Measurements from ENCODE around the gene SERPINA1. TPM values are rescaled to one million over a fixed set of nuclear protein-coding genes. Genes with fewer than 3 reads are reported as not detected.
"Not testable (repeated sequence)": the region's sequence is repeated elsewhere in the genome, so short reads cannot be mapped to it uniquely, and the experiment has no call there.

The SERPINA1 gene
- total RNA-seq, 1 experiment from 2014 or later = not detected

DNA sequence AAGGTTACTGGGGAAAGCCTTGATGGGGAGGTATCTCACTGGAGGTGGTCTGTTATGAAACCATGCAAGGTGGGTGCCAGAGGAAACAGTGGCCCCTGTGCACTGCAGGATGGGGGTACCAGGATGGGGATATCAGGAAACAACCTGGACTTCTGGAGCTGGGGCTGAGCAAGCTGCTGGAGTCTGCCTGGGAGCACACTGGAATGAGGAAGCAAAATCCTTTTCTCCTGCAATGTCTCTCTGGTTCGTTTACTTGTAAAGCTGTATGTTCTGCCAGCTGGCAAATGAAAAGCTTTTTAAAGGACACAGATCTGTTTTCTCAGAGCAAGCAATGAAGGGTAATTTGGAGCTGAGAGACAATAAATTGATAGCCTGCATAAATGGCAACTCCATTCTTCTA, 23.2 kb upstream of the SERPINA1 start:
- TF ChIP-seq, protein P1, sequence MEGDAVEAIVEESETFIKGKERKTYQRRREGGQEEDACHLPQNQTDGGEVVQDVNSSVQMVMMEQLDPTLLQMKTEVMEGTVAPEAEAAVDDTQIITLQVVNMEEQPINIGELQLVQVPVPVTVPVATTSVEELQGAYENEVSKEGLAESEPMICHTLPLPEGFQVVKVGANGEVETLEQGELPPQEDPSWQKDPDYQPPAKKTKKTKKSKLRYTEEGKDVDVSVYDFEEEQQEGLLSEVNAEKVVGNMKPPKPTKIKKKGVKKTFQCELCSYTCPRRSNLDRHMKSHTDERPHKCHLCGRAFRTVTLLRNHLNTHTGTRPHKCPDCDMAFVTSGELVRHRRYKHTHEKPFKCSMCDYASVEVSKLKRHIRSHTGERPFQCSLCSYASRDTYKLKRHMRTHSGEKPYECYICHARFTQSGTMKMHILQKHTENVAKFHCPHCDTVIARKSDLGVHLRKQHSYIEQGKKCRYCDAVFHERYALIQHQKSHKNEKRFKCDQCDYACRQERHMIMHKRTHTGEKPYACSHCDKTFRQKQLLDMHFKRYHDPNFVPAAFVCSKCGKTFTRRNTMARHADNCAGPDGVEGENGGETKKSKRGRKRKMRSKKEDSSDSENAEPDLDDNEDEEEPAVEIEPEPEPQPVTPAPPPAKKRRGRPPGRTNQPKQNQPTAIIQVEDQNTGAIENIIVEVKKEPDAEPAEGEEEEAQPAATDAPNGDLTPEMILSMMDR (conservative IDR thresholded peaks at IDR 0.05) = no peak
- no peak for TF ChIP-seq EZH2 (IDR thresholded peaks at IDR 0.05; ENCODE audit: low read depth)
- Histone ChIP-seq H2AFZ (no peak overlapping the region), H4K20me1 (ENCODE audit: insufficient read depth) (no peaks in the 10 kb centered on the region), H3K4me1 (replicated peaks; ENCODE audit: insufficient read depth) (no peaks in the 10 kb centered on the region), H3K27ac (no peak overlapping the region), H3K36me3 (ENCODE audit: low read depth) (no peaks in the 10 kb centered on the region), H3K4me3 (no peak overlapping the region), H3K27me3 (ENCODE audit: insufficient read depth, low read depth) (no peaks in the 10 kb centered on the region), H3K9me3 (ENCODE audit: insufficient read depth, low read depth) (no peaks in the 10 kb centered on the region), H3F3A (ENCODE audit: insufficient read depth, low read depth) (no peaks in the 10 kb centered on the region), H3K4me2 (no peak overlapping the region), H3K79me2 (ENCODE audit: low read depth) (no peaks in the 10 kb centered on the region), H3K9me2 (ENCODE audit: insufficient read depth) (no peaks in the 10 kb centered on the region)
- CTCF ChIA-PET = no interaction called here
- DNase-seq = no peak
- intact Hi-C loops (cut with micrococcal nuclease; ENCODE audit: unreplicated experiment) = no loop called here
- no TSS peak for BruUV-seq (replicated peaks)
- POLR2A ChIA-PET (ENCODE audit: unreplicated experiment) = no interaction called here

DNA sequence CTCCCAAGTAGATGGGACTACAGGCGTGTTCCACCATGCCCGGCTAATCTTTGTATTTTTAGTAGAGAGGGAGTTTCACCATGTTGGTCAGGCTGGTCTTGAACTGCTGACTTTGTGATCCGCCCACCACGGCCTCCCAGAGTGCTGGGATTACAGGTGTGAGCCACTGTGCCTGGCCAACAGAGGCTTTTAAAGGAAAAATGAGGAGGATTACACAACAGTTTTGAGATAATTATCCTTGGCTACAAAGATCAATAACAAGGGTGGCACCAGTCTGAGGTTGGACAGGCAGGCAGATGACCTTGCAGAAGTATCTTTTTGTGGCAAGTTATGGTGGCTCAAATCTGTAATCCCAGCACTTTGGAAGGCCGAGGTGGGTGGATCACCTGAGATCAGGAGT, 21.0 kb upstream of the SERPINA1 start:
- H3K4me2 ChIP-seq; H3K9me3 ChIP-seq (ENCODE audit: insufficient read depth, low read depth); H3K9me2 ChIP-seq (ENCODE audit: insufficient read depth); H3K27ac ChIP-seq; H3K4me1 ChIP-seq (replicated peaks; ENCODE audit: insufficient read depth); POLR2A ChIA-PET (ENCODE audit: unreplicated experiment); H2AFZ ChIP-seq; intact Hi-C loops (cut with micrococcal nuclease; ENCODE audit: unreplicated experiment); H3K27me3 ChIP-seq (ENCODE audit: insufficient read depth, low read depth); DNase-seq; H3F3A ChIP-seq (ENCODE audit: insufficient read depth, low read depth); H3K4me3 ChIP-seq; BruUV-seq (replicated peaks); H4K20me1 ChIP-seq (ENCODE audit: insufficient read depth); H3K36me3 ChIP-seq (ENCODE audit: low read depth); CTCF ChIA-PET; H3K79me2 ChIP-seq (ENCODE audit: low read depth): not testable (repeated sequence)

DNA sequence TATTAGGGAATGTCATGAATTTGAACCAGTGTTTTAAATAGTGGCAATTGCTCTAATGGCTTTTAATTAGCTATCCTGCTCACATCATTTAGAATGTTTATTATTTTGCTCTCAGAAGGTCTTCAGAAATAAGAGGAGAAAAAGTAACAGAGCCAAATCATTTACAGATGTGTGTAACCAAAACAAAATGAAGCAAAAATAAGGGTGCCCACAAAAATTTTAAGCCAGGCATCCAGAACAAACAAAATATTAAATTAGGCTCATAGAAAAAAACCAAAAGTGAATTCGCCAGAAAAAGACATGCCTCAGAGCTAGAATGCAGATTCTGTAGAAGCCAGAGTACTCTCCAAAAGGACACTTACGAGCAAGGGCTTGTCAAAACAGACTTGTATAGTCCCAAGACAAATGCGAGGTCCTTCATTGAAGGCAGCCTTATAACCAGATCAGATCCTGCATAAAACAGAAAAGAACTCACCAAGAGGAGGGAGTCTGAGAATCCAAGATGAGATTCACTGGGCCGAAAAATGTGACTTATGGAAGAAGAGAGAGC, 20.2 kb upstream of the SERPINA1 start:
- no peak overlapping the region for H3K4me2 ChIP-seq
- H4K20me1 ChIP-seq (ENCODE audit: insufficient read depth) = no peaks in the 10 kb centered on the region
- TF ChIP-seq EZH2 (IDR thresholded peaks at IDR 0.05; ENCODE audit: low read depth) = no peak
- TF ChIP-seq, protein P1 (conservative IDR thresholded peaks at IDR 0.05) = no peak
- intact Hi-C loops (cut with micrococcal nuclease; ENCODE audit: unreplicated experiment) = no loop called here
- no peaks in the 10 kb centered on the region for H3K9me3 ChIP-seq (ENCODE audit: insufficient read depth, low read depth)
- H3K27me3 ChIP-seq (ENCODE audit: insufficient read depth, low read depth) = no peaks in the 10 kb centered on the region
- no peaks in the 10 kb centered on the region for H3K36me3 ChIP-seq (ENCODE audit: low read depth)
- no peaks in the 10 kb centered on the region for H3K79me2 ChIP-seq (ENCODE audit: low read depth)
- no peaks in the 10 kb centered on the region for H3K9me2 ChIP-seq (ENCODE audit: insufficient read depth)
- CTCF ChIA-PET = no interaction called here
- BruUV-seq (replicated peaks) = no TSS peak
- no peaks in the 10 kb centered on the region for H3F3A ChIP-seq (ENCODE audit: insufficient read depth, low read depth)
- POLR2A ChIA-PET (ENCODE audit: unreplicated experiment) = no interaction called here
- DNase-seq = no peak
- H3K4me1 ChIP-seq (replicated peaks; ENCODE audit: insufficient read depth) = no peaks in the 10 kb centered on the region
- H3K4me3 ChIP-seq = no peak overlapping the region
- H3K27ac ChIP-seq = no peak overlapping the region
- no peak overlapping the region for H2AFZ ChIP-seq

DNA sequence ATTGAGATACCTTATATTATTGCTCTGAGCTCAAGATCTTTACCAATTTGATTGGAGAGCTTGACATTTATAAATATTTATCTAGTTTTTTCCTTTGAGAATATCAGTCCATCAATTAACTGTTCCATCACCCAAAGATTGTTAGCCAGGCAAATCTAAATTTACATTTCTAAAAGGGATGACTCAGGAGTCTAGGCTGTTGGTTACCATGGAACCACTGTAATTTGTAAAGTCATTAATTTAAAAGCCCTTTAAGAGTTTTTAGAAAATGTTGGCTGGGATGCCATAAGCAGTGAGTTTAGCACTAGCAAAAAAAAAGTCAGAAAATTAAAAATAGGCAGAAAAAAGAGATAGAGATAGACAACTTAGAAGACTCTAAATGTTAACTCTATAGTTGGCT, 19.5 kb upstream of the SERPINA1 start:
- intact Hi-C loops (cut with micrococcal nuclease; ENCODE audit: unreplicated experiment) = no loop called here
- ChIA-PET POLR2A (ENCODE audit: unreplicated experiment) (no interaction called here), CTCF (no interaction called here)
- Histone ChIP-seq H3K4me2 (no peak overlapping the region), H4K20me1 (ENCODE audit: insufficient read depth) (no peaks in the 10 kb centered on the region), H3F3A (ENCODE audit: insufficient read depth, low read depth) (no peaks in the 10 kb centered on the region), H2AFZ (no peak overlapping the region), H3K27ac (no peak overlapping the region), H3K79me2 (ENCODE audit: low read depth) (no peaks in the 10 kb centered on the region), H3K9me2 (ENCODE audit: insufficient read depth) (no peaks in the 10 kb centered on the region), H3K9me3 (ENCODE audit: insufficient read depth, low read depth) (no peaks in the 10 kb centered on the region), H3K4me1 (replicated peaks; ENCODE audit: insufficient read depth) (no peaks in the 10 kb centered on the region), H3K36me3 (ENCODE audit: low read depth) (no peaks in the 10 kb centered on the region), H3K27me3 (ENCODE audit: insufficient read depth, low read depth) (no peaks in the 10 kb centered on the region), H3K4me3 (no peak overlapping the region)
- no TSS peak for BruUV-seq (replicated peaks)
- no peak for DNase-seq
- TF ChIP-seq EZH2 (IDR thresholded peaks at IDR 0.05; ENCODE audit: low read depth) = no peak
- TF ChIP-seq, protein P1 (conservative IDR thresholded peaks at IDR 0.05) = no peak

Data from PC-9 (cell line).